Neuronal stem cell (in vitro differentiated cells): Measurements from ENCODE around the gene CANT1.
"Not testable (repeated sequence)": the region's sequence is repeated elsewhere in the genome, so short reads cannot be mapped to it uniquely, and the experiment has no call there.

Experiments
- DNase-seq: peaks from one replicate; pipeline ENCODE4 v3.0.0-alpha.2; 2013; ENCODE audit warnings: low spot score
- H2AFZ ChIP-seq: one replicate; pipeline ENCODE4 v1.6.1; 2013; ENCODE audit warnings: mild to moderate bottlenecking, low read length, inconsistent platforms
- H2AK5ac ChIP-seq: 2 replicates; pipeline ENCODE4 v1.6.1; 2013; ENCODE audit warnings: low read depth, mild to moderate bottlenecking, inconsistent platforms, low read length, moderate library complexity, mixed read lengths
- H2BK120ac ChIP-seq: 2 replicates; pipeline ENCODE4 v1.6.1; 2013; ENCODE audit warnings: low read depth, mild to moderate bottlenecking, inconsistent platforms, low read length, moderate library complexity, mixed read lengths
- H2BK12ac ChIP-seq: one replicate; pipeline ENCODE4 v1.6.1; 2013; ENCODE audit warnings: low read length, inconsistent platforms
- H2BK15ac ChIP-seq: 2 replicates; pipeline ENCODE4 v1.6.1; 2013; ENCODE audit warnings: mild to moderate bottlenecking, low read length, inconsistent platforms, mixed read lengths
- H2BK5ac ChIP-seq: one replicate; pipeline ENCODE4 v1.6.1; 2013; ENCODE audit warnings: inconsistent platforms, mild to moderate bottlenecking, low read length, moderate library complexity
- H3K14ac ChIP-seq: one replicate; pipeline ENCODE4 v1.6.1; 2013; ENCODE audit warnings: low read length, inconsistent platforms
- H3K18ac ChIP-seq: 2 replicates; pipeline ENCODE4 v1.6.1; 2013; ENCODE audit warnings: low read length, inconsistent platforms
- H3K23ac ChIP-seq: 2 replicates; pipeline ENCODE4 v1.6.1; 2013; ENCODE audit warnings: low read depth, mild to moderate bottlenecking, mixed read lengths, low read length, inconsistent platforms; ENCODE audit not compliant: poor library complexity
- H3K27ac ChIP-seq: replicated peaks from 3 replicates; pipeline ENCODE4 v1.5.1; 2013; ENCODE audit warnings: low read length, inconsistent platforms
- H3K27me3 ChIP-seq, 3 experiments: 2 replicates each; pipeline ENCODE4 v1.6.1; 2013; ENCODE audit warnings: low read length in 3 of 3, mild to moderate bottlenecking in 2 of 3, inconsistent platforms in 1 of 3, low read depth in 1 of 3, mixed read lengths in 1 of 3, moderate library complexity in 1 of 3; ENCODE audit not compliant: control insufficient read depth in 3 of 3, insufficient read depth in 3 of 3
- H3K36me3 ChIP-seq, 2 donors: replicated peaks in 1 of 2; 2 replicates each; pipeline ENCODE4 v1.6.1; 2013; ENCODE audit warnings: low read length in 2 of 2; ENCODE audit not compliant: control insufficient read depth in 2 of 2, insufficient read depth in 2 of 2
- H3K4ac ChIP-seq: 2 replicates; pipeline ENCODE4 v1.6.1; 2013; ENCODE audit warnings: inconsistent platforms, mild to moderate bottlenecking, low read length, moderate library complexity
- H3K4me1 ChIP-seq, 2 donors: 1 replicate in 1 of 2; 2 replicates in 1 of 2; pipeline ENCODE4 v1.6.1; 2013; ENCODE audit warnings: low read length in 2 of 2, low read depth in 1 of 2; ENCODE audit not compliant: control insufficient read depth in 2 of 2, insufficient read depth in 1 of 2
- H3K4me2 ChIP-seq: one replicate; pipeline ENCODE4 v1.6.1; 2013; ENCODE audit warnings: mild to moderate bottlenecking, low read length, inconsistent platforms; ENCODE audit not compliant: insufficient read depth, poor library complexity, severe bottlenecking
- H3K4me3 ChIP-seq, 2 donors: 2 replicates each; pipeline ENCODE4 v1.5.1; 2013; ENCODE audit warnings: low read length in 2 of 2, mild to moderate bottlenecking in 2 of 2, inconsistent platforms in 1 of 2, moderate library complexity in 1 of 2
- H3K79me1 ChIP-seq: one replicate; pipeline ENCODE4 v1.6.1; 2013; ENCODE audit warnings: low read depth, mild to moderate bottlenecking, inconsistent platforms, low read length, moderate library complexity
- H3K9ac ChIP-seq: one replicate; pipeline ENCODE4 v1.6.1; 2013; ENCODE audit warnings: mild to moderate bottlenecking, low read depth, low read length, inconsistent platforms; ENCODE audit not compliant: poor library complexity
- H3K9me3 ChIP-seq, 2 donors: replicated peaks in 1 of 2; 2 replicates each; pipeline versions ENCODE3 to v1.6.1; 2013; ENCODE audit warnings: low read length in 2 of 2, mild to moderate bottlenecking in 2 of 2, inconsistent platforms in 1 of 2, low read depth in 1 of 2, mixed read lengths in 1 of 2, moderate library complexity in 1 of 2; ENCODE audit not compliant: control insufficient read depth in 2 of 2, insufficient read depth in 1 of 2
- H4K8ac ChIP-seq: one replicate; pipeline ENCODE4 v1.6.1; 2013; ENCODE audit warnings: low read depth, mild to moderate bottlenecking, inconsistent platforms, low read length, moderate library complexity
- H4K91ac ChIP-seq: one replicate; pipeline ENCODE4 v1.6.1; 2013; ENCODE audit warnings: low read length, low read depth, mild to moderate bottlenecking, inconsistent platforms; ENCODE audit not compliant: poor library complexity
- WGBS, 2 donors: extraction: QIAGEN DNeasy Blood & Tissue Kit; methylation state at CpG; one replicate each; pipeline ENCODE4 v1.1.7; 2013; ENCODE audit warnings: missing lambda C conversion rate in 2 of 2, mixed read lengths in 1 of 2; ENCODE audit not compliant: insufficient read length in 2 of 2, insufficient replicate concordance in 1 of 2; ENCODE audit errors: extremely low coverage in 2 of 2; 5-methylcytosine and 5-hydroxymethylcytosine counted together

Gene CANT1

DNA sequence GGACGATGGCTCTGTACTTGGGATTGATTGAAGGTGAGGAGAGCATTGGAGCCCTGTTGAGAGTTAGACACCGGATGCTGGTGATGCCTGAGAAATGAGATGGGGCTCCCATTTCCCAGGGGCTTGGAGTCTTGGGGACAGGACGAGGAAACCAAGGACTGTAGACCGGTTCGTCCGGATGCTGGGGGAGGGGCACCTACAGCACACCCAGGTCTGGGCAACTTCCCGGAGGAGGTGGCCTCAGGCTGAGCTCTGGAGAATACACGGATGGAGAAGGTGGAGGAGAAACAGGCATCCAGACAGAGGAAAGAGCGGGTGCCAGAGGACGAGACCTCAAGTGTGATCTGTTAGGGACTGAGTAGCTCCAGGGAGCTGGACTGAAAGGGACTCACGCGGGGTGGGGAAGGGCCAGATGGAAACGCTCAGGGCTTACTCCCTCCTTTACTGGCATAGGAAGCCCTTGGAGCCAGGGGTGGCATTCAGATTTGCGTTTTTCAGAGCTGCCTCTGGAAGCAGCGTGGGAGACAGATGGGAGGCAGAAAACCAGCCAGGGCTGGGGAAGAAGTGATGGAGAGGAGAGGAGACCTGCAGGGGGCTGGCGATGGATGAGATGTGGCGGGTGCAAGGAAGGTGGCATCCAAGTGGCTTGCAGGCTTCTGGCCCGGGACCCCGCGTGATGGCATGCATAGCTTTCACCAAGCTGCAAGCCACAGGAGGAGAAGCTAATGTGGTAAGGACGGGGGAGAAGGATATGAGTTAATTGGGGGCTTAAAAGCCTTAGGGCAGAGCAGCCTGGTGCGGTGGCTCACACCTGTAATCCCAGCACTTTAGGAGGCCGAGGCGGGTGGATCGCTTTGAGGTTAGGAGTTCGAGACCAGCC lies 22.7 kb upstream of the CANT1 start:
- H2BK12ac ChIP-seq: no peak overlapping the region
- H3K27me3 ChIP-seq: peaks cover 0 to 70% (median 0%) of the 10 kb centered on the region in 3 experiments
- no peak overlapping the region for H3K23ac ChIP-seq
- no peak overlapping the region for H2BK5ac ChIP-seq
- H3K4me1 ChIP-seq: peaks cover 0 to 2% of the 10 kb centered on the region in 2 donors
- H3K4me2 ChIP-seq: no peak overlapping the region
- no peak overlapping the region for H3K4ac ChIP-seq
- no peak overlapping the region for H3K14ac ChIP-seq
- no peaks in the 10 kb centered on the region for H3K36me3 ChIP-seq
- H3K79me1 ChIP-seq: no peaks in the 10 kb centered on the region
- H3K18ac ChIP-seq: peak overlapping the region; percentile 25
- H3K9me3 ChIP-seq: no peaks in the 10 kb centered on the region
- no peak for DNase-seq
- WGBS, 2 donors: no CpG with 5 or more reads among the region's 26 CpGs
- no peak overlapping the region for H4K91ac ChIP-seq
- H2BK15ac ChIP-seq: no peak overlapping the region
- no peak overlapping the region for H4K8ac ChIP-seq
- H3K4me3 ChIP-seq: no peak overlapping the region
- H3K9ac ChIP-seq: no peak overlapping the region
- H2AFZ ChIP-seq: no peak overlapping the region
- no peak overlapping the region for H3K27ac ChIP-seq
- H2AK5ac ChIP-seq: peak overlapping the region; percentile 57
- no peak overlapping the region for H2BK120ac ChIP-seq

GRCh38 chr17:79030636-79031035 lies 21.1 kb upstream of the CANT1 start:
- not testable (repeated sequence) for H3K14ac ChIP-seq, H2AFZ ChIP-seq, H3K79me1 ChIP-seq, H3K4me3 ChIP-seq, H3K36me3 ChIP-seq, DNase-seq, H2BK15ac ChIP-seq, H3K4me2 ChIP-seq, H3K9ac ChIP-seq, H4K91ac ChIP-seq, H2BK120ac ChIP-seq, H3K4ac ChIP-seq, H3K23ac ChIP-seq, H2BK5ac ChIP-seq, H3K18ac ChIP-seq, H2BK12ac ChIP-seq, H3K4me1 ChIP-seq, H3K9me3 ChIP-seq, H2AK5ac ChIP-seq, H4K8ac ChIP-seq, H3K27ac ChIP-seq
- no CpG with 5 or more reads among the region's 12 CpGs for WGBS, 2 donors
- peaks cover 0 to 80% (median under 1%) of the 10 kb centered on the region in 3 experiments for H3K27me3 ChIP-seq

DNA sequence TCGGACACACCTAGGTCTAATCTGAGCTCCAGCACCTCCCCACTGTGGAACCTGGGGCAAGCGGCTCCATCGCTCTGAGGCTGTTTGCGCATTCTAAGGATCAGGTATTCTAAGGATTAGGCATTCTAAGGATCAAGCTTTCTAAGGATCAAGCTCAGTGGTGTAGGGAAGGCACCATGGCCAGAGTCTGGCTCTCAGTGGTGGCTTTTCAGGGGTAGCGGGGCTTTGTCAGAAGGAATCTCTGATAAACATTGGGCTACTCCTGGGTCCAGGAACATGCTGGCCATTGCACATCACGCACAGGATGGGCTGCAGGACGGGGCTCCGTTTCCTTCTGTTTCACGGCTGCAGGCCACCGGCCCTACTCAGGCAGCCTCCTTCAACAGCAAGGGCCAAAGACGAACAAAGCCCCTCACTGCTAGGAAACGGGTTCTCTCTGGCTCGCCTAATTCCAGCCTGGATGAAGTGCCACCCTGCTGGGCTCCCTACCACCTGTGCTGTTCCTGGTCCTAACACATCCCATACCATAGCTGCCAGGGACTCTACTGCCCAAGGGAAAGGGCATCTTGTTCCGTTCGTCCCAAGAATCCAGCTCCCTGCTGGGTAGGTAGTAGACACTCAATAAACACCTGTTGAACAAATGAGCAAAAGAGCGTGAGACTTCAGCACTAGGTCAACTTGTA lies 19.9 kb upstream of the CANT1 start:
- Histone ChIP-seq H2BK120ac (no peak overlapping the region), H3K4me3 (no peak overlapping the region), H3K4me1 (peaks cover 3 to 7% of the 10 kb centered on the region in 2 donors), H2AK5ac (peak overlapping the region; percentile 23), H4K91ac (no peak overlapping the region), H2BK5ac (no peak overlapping the region), H3K9ac (no peak overlapping the region), H2AFZ (no peak overlapping the region), H3K27ac (no peak overlapping the region), H3K18ac (peak overlapping the region; percentile 6), H3K36me3 (no peaks in the 10 kb centered on the region), H3K79me1 (no peaks in the 10 kb centered on the region), H3K23ac (no peak overlapping the region), H3K14ac (no peak overlapping the region), H4K8ac (no peak overlapping the region), H3K9me3 (no peaks in the 10 kb centered on the region), H3K4ac (peak overlapping the region; percentile 18), H2BK12ac (no peak overlapping the region), H3K27me3 (peaks cover 0 to 81% (median 11%) of the 10 kb centered on the region in 3 experiments), H2BK15ac (no peak overlapping the region), H3K4me2 (no peak overlapping the region)
- WGBS, 2 donors: no CpG with 5 or more reads among the region's 16 CpGs
- DNase-seq: no peak
